HepG2 (cell line): ENCODE data around the gene NPW. TPM values are rescaled to one million over a fixed set of nuclear protein-coding genes. Genes with fewer than 3 reads are reported as not detected.

Experiments
- ATAC-seq: fragments of 200-7000 bp; cut with Tn5 transposase; 3 replicates; pipeline ENCODE4 v1.9.1; 2020; ENCODE audit warnings: mild to moderate bottlenecking, moderate library complexity
- Bru-seq: library from RNA; stranded (reverse); fragments of 400-500 nt; gene quantifications from one replicate; lab custom pipeline; 2021; lab: Mats Ljungman, UMichigan
- BruChase-seq, 2 experiments: library from RNA; stranded (reverse); fragments of 400-500 nt; gene quantifications; one replicate each; lab custom pipeline; 2021; lab: Mats Ljungman, UMichigan
- BruUV-seq: library from RNA; stranded (reverse); fragments of 400-500 nt; replicated peaks from 2 replicates; lab custom pipeline; 2021; lab: Mats Ljungman, UMichigan
- CTCF ChIA-PET: fragments of 300-600 bp; formaldehyde crosslinking; extraction: SDS; loops from one replicate; lab custom pipeline; 2021; ENCODE audit warnings: low total read pairs, inconsistent platforms, low intra/inter-chr PET ratio; lab: Yijun Ruan, JAX
- POLR2A ChIA-PET: fragments of 350-600 bp; sonication (Branson Sonifier 250); formaldehyde crosslinking; loops from one replicate; lab custom pipeline; 2020; ENCODE audit warnings: antibody characterized with exemption, inconsistent platforms; lab: Yijun Ruan, JAX
- DNase-seq: peaks from one replicate; pipeline ENCODE4 v3.0.0-alpha.2; 2015; ENCODE audit warnings: low spot score
- FAIRE-seq: peaks from 3 replicates; lab custom pipeline; 2011; peaks lifted over from hg19 to GRCh38; lab: Jason Lieb, UNC
- H2AFZ ChIP-seq: one replicate; pipeline ENCODE4 v1.6.1; 2011; ENCODE audit warnings: low read length, inconsistent platforms
- H3K27ac ChIP-seq: fragments of 300-600 bp; 3 replicates; pipeline ENCODE4 v1.8.0; 2011; ENCODE audit warnings: mixed run types, mild to moderate bottlenecking, mixed read lengths, low read length, inconsistent platforms; ENCODE audit not compliant: insufficient read depth; ENCODE audit errors: extremely low read length
- H3K27me3 ChIP-seq, 2 experiments: fragments of 200-600 bp in 1 of 2; 2 replicates in 1 of 2; 3 replicates in 1 of 2; pipeline versions ENCODE4 v1.6.0 to v1.8.0; 2011; ENCODE audit warnings: low read length in 2 of 2, mild to moderate bottlenecking in 2 of 2, moderate library complexity in 2 of 2, inconsistent platforms in 1 of 2; ENCODE audit not compliant: insufficient read depth in 2 of 2, control insufficient read depth in 1 of 2
- H3K36me3 ChIP-seq, 2 experiments: fragments of 200-600 bp in 1 of 2; replicated peaks in 1 of 2; 2 replicates in 1 of 2; 3 replicates in 1 of 2; pipeline versions ENCODE4 v1.5.1 to v1.8.0; 2011; ENCODE audit warnings: low read length in 2 of 2, inconsistent platforms in 1 of 2; ENCODE audit not compliant: insufficient read depth in 2 of 2, control insufficient read depth in 1 of 2
- H3K4me1 ChIP-seq: 2 replicates; pipeline ENCODE4 v1.5.1; 2012; ENCODE audit warnings: low read length, inconsistent platforms; ENCODE audit not compliant: insufficient read depth
- H3K4me2 ChIP-seq: 2 replicates; pipeline ENCODE4 v1.6.0; 2011; ENCODE audit warnings: low read depth, low read length, inconsistent platforms
- H3K4me3 ChIP-seq, 3 experiments: fragments of 200-600 bp in 1 of 3; sonication (generic), shearing (Covaris generic) in 1 of 3; replicated peaks in 1 of 3; 2 replicates each; pipeline ENCODE4 v1.5.1; 2011 to 2016; ENCODE audit warnings: low read length in 3 of 3, inconsistent platforms in 2 of 3, low read depth in 2 of 3, mild to moderate bottlenecking in 2 of 3, control low read depth in 1 of 3, mixed read lengths in 1 of 3; ENCODE audit not compliant: insufficient read depth in 1 of 3
- H3K79me2 ChIP-seq: one replicate; pipeline ENCODE4 v1.6.1; 2011; ENCODE audit warnings: low read length, inconsistent platforms; ENCODE audit not compliant: insufficient read depth
- H3K9ac ChIP-seq: 2 replicates; pipeline ENCODE4 v1.6.0; 2011; ENCODE audit warnings: mild to moderate bottlenecking, low read depth, low read length, inconsistent platforms; ENCODE audit not compliant: insufficient read depth
- H3K9me3 ChIP-seq: 2 replicates; pipeline ENCODE4 v1.5.1; 2012; ENCODE audit warnings: mild to moderate bottlenecking, low read length
- H4K20me1 ChIP-seq: 2 replicates; pipeline ENCODE4 v1.6.0; 2011; ENCODE audit warnings: inconsistent platforms, mild to moderate bottlenecking, low read length, moderate library complexity; ENCODE audit not compliant: insufficient read depth
- ZNF768 ChIP-seq: sonication (generic); formaldehyde crosslinking; IDR thresholded peaks from 2 replicates; pipeline ENCODE4 v1.4.0; 2020; ENCODE audit warnings: missing genetic modification reagents
- WGBS: methylation state at CpG from one replicate; pipeline ENCODE4 v1.1.6; 2017; ENCODE audit warnings: low lambda C conversion rate; 5-methylcytosine and 5-hydroxymethylcytosine counted together
- in situ Hi-C: cut with HindIII; loops from 2 replicates; pipeline ENCODE4 v1.10.0; 2017; ENCODE audit warnings: low pct_unique_long_range_greater_than_20kb; ENCODE audit not compliant: extremely low pct_ligation_motif_present
- intact Hi-C: fragments of 100-400 bp; cut with micrococcal nuclease; formaldehyde crosslinking; loops from one replicate; pipeline ENCODE4 v1.10.0; 2022; ENCODE audit not compliant: unreplicated experiment
- long read RNA-seq, 2 experiments: library from RNA in 1 of 2; library from polyadenylated mRNA in 1 of 2; stranded (forward) in 1 of 2; unstranded in 1 of 2; transcript quantifications; one replicate each; pipeline ENCODE4 v2.0.0, GENCODE V29; 2019 to 2022
- polyA minus RNA-seq, 3 experiments: library from RNA; depleted of rRNA, polyadenylated mRNA; stranded (reverse); fragments of >200 nt; gene quantifications; 2 replicates each; pipeline ENCODE4 v1.2.3, GENCODE V29; 2011; ENCODE audit warnings: low replicate concordance in 1 of 3
- polyA plus RNA-seq, 8 experiments: library from polyadenylated mRNA; depleted of rRNA in 3 of 8; stranded (reverse) in 7 of 8; unstranded in 1 of 8; fragments of >200 nt; fragmentation: Illumina TruSeq in 4 of 8; extraction: Trizol in 4 of 8; gene quantifications; 2 replicates each; pipeline versions ENCODE4 v1.2.1 to v1.2.3, GENCODE V29; 2011 to 2016; ENCODE audit warnings: low read depth in 4 of 8, missing spikeins in 1 of 8, mixed read lengths in 1 of 8; ENCODE audit not compliant: insufficient read depth in 1 of 8
- total RNA-seq, 5 experiments: library from RNA; depleted of rRNA; stranded (reverse); fragments of >200 nt; fragmentation: Illumina TruSeq; extraction: Trizol; gene quantifications; 2 replicates each; pipeline ENCODE4 v1.2.3, GENCODE V29; 2016; ENCODE audit warnings: low read depth in 1 of 5
- TF ChIP-seq, protein P1 (sequence below): sonication (generic); formaldehyde crosslinking; IDR thresholded peaks from 2 replicates; pipeline ENCODE4 v1.4.0; 2020; ENCODE audit warnings: missing genetic modification reagents
- TF ChIP-seq, protein P2 (sequence below): sonication (generic); formaldehyde crosslinking; IDR thresholded peaks from 2 replicates; pipeline ENCODE4 v1.4.0; 2020; ENCODE audit warnings: mild to moderate bottlenecking, missing genetic modification reagents
- TF ChIP-seq, protein P3 (sequence below): sonication (generic); formaldehyde crosslinking; IDR thresholded peaks from 2 replicates; pipeline ENCODE4 v1.4.0; 2020; ENCODE audit warnings: mild to moderate bottlenecking, missing genetic modification reagents, borderline replicate concordance
- TF ChIP-seq, protein P4 (sequence below): sonication (generic); formaldehyde crosslinking; IDR thresholded peaks from 2 replicates; pipeline ENCODE4 v1.4.0; 2020; ENCODE audit warnings: missing genetic modification reagents, borderline replicate concordance

NPW gene
- 0.97 TPM in 1 of 2 replicates, not detected in the other for total RNA-seq (2016; rRNA removed; fragmentation: Illumina TruSeq; extraction: Trizol)
- 1.1 and 2.6 TPM in 2 replicates for total RNA-seq (2016; cell fraction: cytosol; rRNA removed; fragmentation: Illumina TruSeq; extraction: Trizol; ENCODE audit: low read depth)
- 0.87 TPM in 1 of 2 replicates, not detected in the other for total RNA-seq (2016; cell fraction: insoluble cytoplasmic fraction; rRNA removed; fragmentation: Illumina TruSeq; extraction: Trizol)
- 0.71 and 0.79 TPM in 2 replicates for total RNA-seq (2016; cell fraction: membrane; rRNA removed; fragmentation: Illumina TruSeq; extraction: Trizol)
- not detected in 2 replicates for total RNA-seq (2016; cell fraction: nucleus; rRNA removed; fragmentation: Illumina TruSeq; extraction: Trizol)
- 0.24 and 0.25 TPM in 2 replicates for polyA plus RNA-seq (2011; rRNA removed)
- polyA plus RNA-seq (2011; cell fraction: cytosol; rRNA removed): 0.50 and 0.85 TPM in 2 replicates
- polyA plus RNA-seq (2011; cell fraction: nucleus; rRNA removed): 1.1 and 1.2 TPM in 2 replicates
- polyA plus RNA-seq (2012): 0.82 and 1.4 TPM in 2 replicates
- 0.87 and 1.2 TPM in 2 replicates for polyA plus RNA-seq (2016; cell fraction: cytosol; fragmentation: Illumina TruSeq; extraction: Trizol; ENCODE audit: low read depth)
- polyA plus RNA-seq (2016; cell fraction: insoluble cytoplasmic fraction; fragmentation: Illumina TruSeq; extraction: Trizol; ENCODE audit: low read depth): 0.61 and 0.63 TPM in 2 replicates
- polyA plus RNA-seq (2016; cell fraction: membrane; fragmentation: Illumina TruSeq; extraction: Trizol; ENCODE audit: low read depth): 0.42 and 0.81 TPM in 2 replicates
- 0.85 and 2.0 TPM in 2 replicates for polyA plus RNA-seq (2016; cell fraction: nucleus; fragmentation: Illumina TruSeq; extraction: Trizol; ENCODE audit: insufficient read depth, low read depth)
- 0.21 TPM in 1 of 2 replicates, not detected in the other for polyA minus RNA-seq (2011; rRNA and poly(A)+ RNA removed; ENCODE audit: low replicate concordance)
- polyA minus RNA-seq (2011; cell fraction: cytosol; rRNA and poly(A)+ RNA removed): 3.4 TPM in 1 of 2 replicates, not detected in the other
- 0.50 TPM in 1 of 2 replicates, not detected in the other for polyA minus RNA-seq (2011; cell fraction: nucleus; rRNA and poly(A)+ RNA removed)
- Bru-seq, nascent RNA: percentile 23 among the genes with signal in this experiment
- BruChase-seq, experiment 1, labeled RNA remaining after a 6-hour chase: percentile 40 among the genes with signal in this experiment
- percentile 28 among the genes with signal in this experiment for BruChase-seq, experiment 2, labeled RNA remaining after a 2-hour chase
- long read RNA-seq, experiment 1, transcript NPW-202 (2 exons, 991 nt): major isoform, 7 of 8 reads
- long read RNA-seq, experiment 1, partial matches to known transcripts: 0 of 8 reads
- long read RNA-seq, experiment 1, other reads (novel, unspliced or antisense): 1 of 8 reads
- long read RNA-seq, experiment 2, transcript NPW-202 (2 exons, 991 nt): major isoform, 65 of 66 reads
- long read RNA-seq, experiment 2, partial matches to known transcripts: 0 of 66 reads
- long read RNA-seq, experiment 2, other reads (novel, unspliced or antisense): 1 of 66 reads

DNA sequence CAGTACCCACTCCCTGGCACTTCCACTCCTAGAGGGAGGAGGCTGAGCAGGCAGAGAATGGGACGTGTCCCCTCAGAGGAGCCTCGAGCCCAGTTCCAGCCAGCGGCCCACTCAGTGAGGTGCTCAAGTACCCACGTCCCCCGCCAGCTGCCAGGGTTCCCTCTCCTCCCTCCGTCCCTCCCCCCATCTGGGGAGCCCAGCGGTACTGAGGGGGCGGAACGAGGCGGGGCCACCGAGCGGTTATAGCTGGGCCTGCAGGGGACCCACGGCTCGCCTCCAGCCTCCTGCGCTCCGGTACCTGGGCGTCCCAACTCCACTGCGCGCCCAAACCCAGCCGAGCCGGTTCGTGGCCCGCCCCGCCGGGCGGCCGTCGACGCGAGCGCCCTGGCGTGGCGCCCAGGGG, at the start of gene NPW:
TSS of gene NPW (plus strand) at position 268 of the 403 bp plus-strand sequence.
- POLR2A ChIA-PET: interaction anchor here (0.8 to 1.2 kb wide), 4 partner anchors 10 to 136 kb away, joined by 3 to 6 read pairs (median 4); partner anchors contain the start of gene TRAF7
- in situ Hi-C loops: no loop called here
- no peaks in the 10 kb centered on the region for H3K79me2 ChIP-seq
- FAIRE-seq: no peak
- H3K4me3 ChIP-seq: peak within 1 kb of the TSS; percentile 26 to 65 (median 35); a peak in 4 of 6 replicates
- H3K4me2 ChIP-seq: peak within 1 kb of the TSS; percentile 68
- no peaks in the 10 kb centered on the region for H3K36me3 ChIP-seq
- intact Hi-C loops: no loop called here
- CTCF ChIA-PET: no interaction called here
- H3K27me3 ChIP-seq: peaks cover 3 to 20% of the 10 kb centered on the region in 2 experiments; a peak in 3 of 5 replicates
- 3% methylated on average over 5 of the region's 33 CpGs for WGBS
- H3K9me3 ChIP-seq: no peaks in the 10 kb centered on the region
- H4K20me1 ChIP-seq: no peaks in the 10 kb centered on the region
- H3K4me1 ChIP-seq: peaks cover 64% of the 10 kb centered on the region
- 0 out of 2 replicates have a peak within 1 kb of the TSS, but pooled peaks have one; percentile 3 for H3K9ac ChIP-seq
- BruUV-seq: no TSS peak
- no peak within 1 kb of the TSS for H2AFZ ChIP-seq
- no peak for DNase-seq
- H3K27ac ChIP-seq: no peak within 1 kb of the TSS
- no peak for ATAC-seq
- TF ChIP-seq, protein P1, sequence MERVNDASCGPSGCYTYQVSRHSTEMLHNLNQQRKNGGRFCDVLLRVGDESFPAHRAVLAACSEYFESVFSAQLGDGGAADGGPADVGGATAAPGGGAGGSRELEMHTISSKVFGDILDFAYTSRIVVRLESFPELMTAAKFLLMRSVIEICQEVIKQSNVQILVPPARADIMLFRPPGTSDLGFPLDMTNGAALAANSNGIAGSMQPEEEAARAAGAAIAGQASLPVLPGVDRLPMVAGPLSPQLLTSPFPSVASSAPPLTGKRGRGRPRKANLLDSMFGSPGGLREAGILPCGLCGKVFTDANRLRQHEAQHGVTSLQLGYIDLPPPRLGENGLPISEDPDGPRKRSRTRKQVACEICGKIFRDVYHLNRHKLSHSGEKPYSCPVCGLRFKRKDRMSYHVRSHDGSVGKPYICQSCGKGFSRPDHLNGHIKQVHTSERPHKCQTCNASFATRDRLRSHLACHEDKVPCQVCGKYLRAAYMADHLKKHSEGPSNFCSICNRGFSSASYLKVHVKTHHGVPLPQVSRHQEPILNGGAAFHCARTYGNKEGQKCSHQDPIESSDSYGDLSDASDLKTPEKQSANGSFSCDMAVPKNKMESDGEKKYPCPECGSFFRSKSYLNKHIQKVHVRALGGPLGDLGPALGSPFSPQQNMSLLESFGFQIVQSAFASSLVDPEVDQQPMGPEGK: peak; percentile 37; the same call in 1 of the 2 replicates
- TF ChIP-seq, protein P2, sequence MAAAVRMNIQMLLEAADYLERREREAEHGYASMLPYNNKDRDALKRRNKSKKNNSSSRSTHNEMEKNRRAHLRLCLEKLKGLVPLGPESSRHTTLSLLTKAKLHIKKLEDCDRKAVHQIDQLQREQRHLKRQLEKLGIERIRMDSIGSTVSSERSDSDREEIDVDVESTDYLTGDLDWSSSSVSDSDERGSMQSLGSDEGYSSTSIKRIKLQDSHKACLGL (CRISPR knock-in tag): 0 out of 2 replicates have a peak, but pooled peaks have one; percentile 11
- TF ChIP-seq ZNF768 (CRISPR knock-in tag): 0 out of 2 replicates have a peak, but pooled peaks have one; percentile 5
- TF ChIP-seq, protein P3, sequence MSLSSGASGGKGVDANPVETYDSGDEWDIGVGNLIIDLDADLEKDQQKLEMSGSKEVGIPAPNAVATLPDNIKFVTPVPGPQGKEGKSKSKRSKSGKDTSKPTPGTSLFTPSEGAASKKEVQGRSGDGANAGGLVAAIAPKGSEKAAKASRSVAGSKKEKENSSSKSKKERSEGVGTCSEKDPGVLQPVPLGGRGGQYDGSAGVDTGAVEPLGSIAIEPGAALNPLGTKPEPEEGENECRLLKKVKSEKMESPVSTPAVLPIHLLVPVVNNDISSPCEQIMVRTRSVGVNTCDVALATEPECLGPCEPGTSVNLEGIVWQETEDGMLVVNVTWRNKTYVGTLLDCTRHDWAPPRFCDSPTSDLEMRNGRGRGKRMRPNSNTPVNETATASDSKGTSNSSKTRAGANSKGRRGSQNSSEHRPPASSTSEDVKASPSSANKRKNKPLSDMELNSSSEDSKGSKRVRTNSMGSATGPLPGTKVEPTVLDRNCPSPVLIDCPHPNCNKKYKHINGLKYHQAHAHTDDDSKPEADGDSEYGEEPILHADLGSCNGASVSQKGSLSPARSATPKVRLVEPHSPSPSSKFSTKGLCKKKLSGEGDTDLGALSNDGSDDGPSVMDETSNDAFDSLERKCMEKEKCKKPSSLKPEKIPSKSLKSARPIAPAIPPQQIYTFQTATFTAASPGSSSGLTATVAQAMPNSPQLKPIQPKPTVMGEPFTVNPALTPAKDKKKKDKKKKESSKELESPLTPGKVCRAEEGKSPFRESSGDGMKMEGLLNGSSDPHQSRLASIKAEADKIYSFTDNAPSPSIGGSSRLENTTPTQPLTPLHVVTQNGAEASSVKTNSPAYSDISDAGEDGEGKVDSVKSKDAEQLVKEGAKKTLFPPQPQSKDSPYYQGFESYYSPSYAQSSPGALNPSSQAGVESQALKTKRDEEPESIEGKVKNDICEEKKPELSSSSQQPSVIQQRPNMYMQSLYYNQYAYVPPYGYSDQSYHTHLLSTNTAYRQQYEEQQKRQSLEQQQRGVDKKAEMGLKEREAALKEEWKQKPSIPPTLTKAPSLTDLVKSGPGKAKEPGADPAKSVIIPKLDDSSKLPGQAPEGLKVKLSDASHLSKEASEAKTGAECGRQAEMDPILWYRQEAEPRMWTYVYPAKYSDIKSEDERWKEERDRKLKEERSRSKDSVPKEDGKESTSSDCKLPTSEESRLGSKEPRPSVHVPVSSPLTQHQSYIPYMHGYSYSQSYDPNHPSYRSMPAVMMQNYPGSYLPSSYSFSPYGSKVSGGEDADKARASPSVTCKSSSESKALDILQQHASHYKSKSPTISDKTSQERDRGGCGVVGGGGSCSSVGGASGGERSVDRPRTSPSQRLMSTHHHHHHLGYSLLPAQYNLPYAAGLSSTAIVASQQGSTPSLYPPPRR (CRISPR knock-in tag): no peak
- TF ChIP-seq, protein P4, sequence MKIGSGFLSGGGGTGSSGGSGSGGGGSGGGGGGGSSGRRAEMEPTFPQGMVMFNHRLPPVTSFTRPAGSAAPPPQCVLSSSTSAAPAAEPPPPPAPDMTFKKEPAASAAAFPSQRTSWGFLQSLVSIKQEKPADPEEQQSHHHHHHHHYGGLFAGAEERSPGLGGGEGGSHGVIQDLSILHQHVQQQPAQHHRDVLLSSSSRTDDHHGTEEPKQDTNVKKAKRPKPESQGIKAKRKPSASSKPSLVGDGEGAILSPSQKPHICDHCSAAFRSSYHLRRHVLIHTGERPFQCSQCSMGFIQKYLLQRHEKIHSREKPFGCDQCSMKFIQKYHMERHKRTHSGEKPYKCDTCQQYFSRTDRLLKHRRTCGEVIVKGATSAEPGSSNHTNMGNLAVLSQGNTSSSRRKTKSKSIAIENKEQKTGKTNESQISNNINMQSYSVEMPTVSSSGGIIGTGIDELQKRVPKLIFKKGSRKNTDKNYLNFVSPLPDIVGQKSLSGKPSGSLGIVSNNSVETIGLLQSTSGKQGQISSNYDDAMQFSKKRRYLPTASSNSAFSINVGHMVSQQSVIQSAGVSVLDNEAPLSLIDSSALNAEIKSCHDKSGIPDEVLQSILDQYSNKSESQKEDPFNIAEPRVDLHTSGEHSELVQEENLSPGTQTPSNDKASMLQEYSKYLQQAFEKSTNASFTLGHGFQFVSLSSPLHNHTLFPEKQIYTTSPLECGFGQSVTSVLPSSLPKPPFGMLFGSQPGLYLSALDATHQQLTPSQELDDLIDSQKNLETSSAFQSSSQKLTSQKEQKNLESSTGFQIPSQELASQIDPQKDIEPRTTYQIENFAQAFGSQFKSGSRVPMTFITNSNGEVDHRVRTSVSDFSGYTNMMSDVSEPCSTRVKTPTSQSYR (CRISPR knock-in tag): peak; percentile 63; the same call in 1 of the 2 replicates
